ENCODE measurements around the gene RCAN3. TPM values are rescaled to one million over a fixed set of nuclear protein-coding genes. Genes with fewer than 3 reads are reported as not detected.
"Not testable (repeated sequence)": the region's sequence is repeated elsewhere in the genome, so short reads cannot be mapped to it uniquely, and the experiment has no call there.

Gene RCAN3
- total RNA-seq, 1 donor from 2014 or later: 20.2 TPM

GRCh38 chr1:24486331-24487065 is 16.1 kb upstream of the RCAN3 start:
- no peak for DNase-seq (ENCODE audit: low read depth)

GRCh38 chr1:24487455-24487854 is 15.2 kb upstream of the RCAN3 start:
- no peak for DNase-seq (ENCODE audit: low read depth)

GRCh38 chr1:24488159-24488558 is 14.5 kb upstream of the RCAN3 start:
- DNase-seq (ENCODE audit: low read depth): peak; percentile 68

GRCh38 chr1:24489674-24490073 is 13.0 kb upstream of the RCAN3 start:
- no peak for DNase-seq (ENCODE audit: low read depth)

GRCh38 chr1:24490101-24490781 is 12.4 kb upstream of the RCAN3 start:
- DNase-seq (ENCODE audit: low read depth): no peak

- no peak for DNase-seq (ENCODE audit: low read depth)
Observed at GRCh38 chr1:24491577-24492360, 10.9 kb upstream of the RCAN3 start.

- not testable (repeated sequence) for DNase-seq (ENCODE audit: low read depth)
Observed at GRCh38 chr1:24492935-24493334, 9.7 kb upstream of the RCAN3 start.

GRCh38 chr1:24493785-24494184 is 8.9 kb upstream of the RCAN3 start:
- DNase-seq (ENCODE audit: low read depth): no peak

- DNase-seq (ENCODE audit: low read depth): no peak
Observed at GRCh38 chr1:24498589-24498988, 4.0 kb upstream of the RCAN3 start.

- no peak for DNase-seq (ENCODE audit: low read depth)
Observed at GRCh38 chr1:24500448-24501048, 2.1 kb upstream of the RCAN3 start.

GRCh38 chr1:24501371-24502064 is 1.1 kb upstream of the RCAN3 start:
- no peak for DNase-seq (ENCODE audit: low read depth)

- peak; percentile 51 for DNase-seq (ENCODE audit: low read depth)
Observed at GRCh38 chr1:24502065-24502708, 449 bp upstream of the RCAN3 start.

- no peak for DNase-seq (ENCODE audit: low read depth)
Observed at GRCh38 chr1:24503059-24503751, 569 bp downstream of the RCAN3 start.

GRCh38 chr1:24503870-24504523 is 1.4 kb downstream of the RCAN3 start:
- no peak for DNase-seq (ENCODE audit: low read depth)

- no peak for DNase-seq (ENCODE audit: low read depth)
Observed at GRCh38 chr1:24504560-24504959, 1.9 kb downstream of the RCAN3 start.

GRCh38 chr1:24505816-24506215 is 3.2 kb downstream of the RCAN3 start:
- DNase-seq (ENCODE audit: low read depth): no peak

GRCh38 chr1:24506691-24507381 is 4.2 kb downstream of the RCAN3 start:
- no peak for DNase-seq (ENCODE audit: low read depth)

GRCh38 chr1:24507405-24507804 is 4.8 kb downstream of the RCAN3 start:
- DNase-seq (ENCODE audit: low read depth): no peak

- DNase-seq (ENCODE audit: low read depth): no peak
Observed at GRCh38 chr1:24508911-24509310, 6.3 kb downstream of the RCAN3 start.

Measured in renal cortical epithelial cell (primary cell).